Measurements from ENCODE around the gene CD163. TPM values are rescaled to one million over a fixed set of nuclear protein-coding genes. Genes with fewer than 3 reads are reported as not detected.
A peak's percentile ranks its signal among the peaks of the same experiment; 100 is the strongest.
"Not testable (repeated sequence)": the region's sequence is repeated elsewhere in the genome, so short reads cannot be mapped to it uniquely, and the experiment has no call there.

Gene CD163
- total RNA-seq, 1 donor from 2014 or later: 0.25 TPM

GRCh38 chr12:7444537-7444936 lies 59.0 kb downstream of the CD163 start:
- Histone ChIP-seq H3K36me3 (ENCODE audit: control insufficient read depth, insufficient read depth, low read length) (no peaks in the 10 kb centered on the region), H3K4me3 (ENCODE audit: low read depth, low read length) (no peak overlapping the region), H3K27me3 (ENCODE audit: control insufficient read depth, insufficient read depth, low read length) (no peaks in the 10 kb centered on the region)
- no peak for TF ChIP-seq CTCF (IDR thresholded peaks at IDR 0.05; ENCODE audit: insufficient read depth, low read length, poor library complexity, severe bottlenecking)
- no peak for DNase-seq (ENCODE audit: low read depth)

GRCh38 chr12:7444076-7444475 lies 59.5 kb downstream of the CD163 start, which contains the start of gene CD163L1:
TSS of gene CD163L1 (minus strand) at chr12:7444153. CDS start at chr12:7444127, 26 bp downstream.
- Histone ChIP-seq H3K4me3 (ENCODE audit: low read depth, low read length) (no peak within 1 kb of the TSS), H3K27me3 (ENCODE audit: control insufficient read depth, insufficient read depth, low read length) (no peaks in the 10 kb centered on the region), H3K36me3 (ENCODE audit: control insufficient read depth, insufficient read depth, low read length) (no peaks in the 10 kb centered on the region)
- TF ChIP-seq CTCF (IDR thresholded peaks at IDR 0.05; ENCODE audit: insufficient read depth, low read length, poor library complexity, severe bottlenecking): no peak
- no peak for DNase-seq (ENCODE audit: low read depth)

- no peak overlapping the region for H3K4me3 ChIP-seq (ENCODE audit: low read depth, low read length)
- TF ChIP-seq CTCF (IDR thresholded peaks at IDR 0.05; ENCODE audit: insufficient read depth, low read length, poor library complexity, severe bottlenecking): no peak
These were observed 62.4 kb downstream of the CD163 start for GRCh38 chr12:7441216-7441615.

GRCh38 chr12:7439579-7440505 lies 63.7 kb downstream of the CD163 start:
- TF ChIP-seq CTCF (IDR thresholded peaks at IDR 0.05; ENCODE audit: insufficient read depth, low read length, poor library complexity, severe bottlenecking): no peak
- Histone ChIP-seq H3K4me3 (ENCODE audit: low read depth, low read length) (peak overlapping the region; percentile 50), H3K27me3 (ENCODE audit: control insufficient read depth, insufficient read depth, low read length) (no peaks in the 10 kb centered on the region), H3K36me3 (ENCODE audit: control insufficient read depth, insufficient read depth, low read length) (no peaks in the 10 kb centered on the region)
- DNase-seq (ENCODE audit: low read depth): no peak

More at GRCh38 chr12:7441216-7441615, 62.4 kb downstream of the CD163 start:
- no peaks in the 10 kb centered on the region for H3K36me3 ChIP-seq (ENCODE audit: control insufficient read depth, insufficient read depth, low read length)
- DNase-seq (ENCODE audit: low read depth): no peak
- H3K27me3 ChIP-seq (ENCODE audit: control insufficient read depth, insufficient read depth, low read length): no peaks in the 10 kb centered on the region

- H3K4me3 ChIP-seq (ENCODE audit: low read depth, low read length); H3K36me3 ChIP-seq (ENCODE audit: control insufficient read depth, insufficient read depth, low read length); H3K27me3 ChIP-seq (ENCODE audit: control insufficient read depth, insufficient read depth, low read length); DNase-seq (ENCODE audit: low read depth): not testable (repeated sequence)
These were observed 65.1 kb downstream of the CD163 start for GRCh38 chr12:7438291-7438995.

- DNase-seq (ENCODE audit: low read depth); H3K4me3 ChIP-seq (ENCODE audit: low read depth, low read length); H3K27me3 ChIP-seq (ENCODE audit: control insufficient read depth, insufficient read depth, low read length): not testable (repeated sequence)
These were observed 66.1 kb downstream of the CD163 start for GRCh38 chr12:7437494-7437893.

More at GRCh38 chr12:7437494-7437893, 66.1 kb downstream of the CD163 start:
- not testable (repeated sequence) for H3K36me3 ChIP-seq (ENCODE audit: control insufficient read depth, insufficient read depth, low read length)

Data from kidney epithelial cell (primary cell).